Measurements from ENCODE around the gene SULF2.

GRCh38 chr20:47810116-47810677 lies 24.9 kb upstream of the SULF2 start:
- TF ChIP-seq CTCF (IDR thresholded peaks at IDR 0.05 in 2 of 3, conservative IDR thresholded peaks at IDR 0.05 in 1 of 3; ENCODE audit: insufficient read depth in 2 of 3, low read depth in 1 of 3, low read length in 3 of 3) (no peak), HDAC2 (IDR thresholded peaks at IDR 0.05) (no peak)
